GM06990 (cell line): ENCODE results near the gene SPON2.

Experiments
- DNase-seq: peaks from one replicate; pipeline ENCODE4 v3.0.0-alpha.2; 2011; ENCODE audit not compliant: insufficient read length; ENCODE audit errors: extremely low read depth
- H3K27me3 ChIP-seq: replicated peaks from 2 replicates; pipeline ENCODE4 v1.6.0; 2011; ENCODE audit warnings: low read length; ENCODE audit not compliant: control insufficient read depth, insufficient read depth
- H3K36me3 ChIP-seq: 2 replicates; pipeline ENCODE4 v1.5.1; 2011; ENCODE audit warnings: low read length; ENCODE audit not compliant: control insufficient read depth, insufficient read depth
- H3K4me3 ChIP-seq: replicated peaks from 2 replicates; pipeline ENCODE4 v1.5.1; 2011; ENCODE audit warnings: low read depth, mild to moderate bottlenecking, control low read depth, low read length
- TF ChIP-seq, protein P1 (sequence below): IDR thresholded peaks from 2 replicates; pipeline ENCODE4 v1.5.1; 2011; ENCODE audit warnings: low read length, control low read depth, mild to moderate bottlenecking, inconsistent platforms; ENCODE audit not compliant: insufficient read depth, poor library complexity, severe bottlenecking

The SPON2 gene

DNA sequence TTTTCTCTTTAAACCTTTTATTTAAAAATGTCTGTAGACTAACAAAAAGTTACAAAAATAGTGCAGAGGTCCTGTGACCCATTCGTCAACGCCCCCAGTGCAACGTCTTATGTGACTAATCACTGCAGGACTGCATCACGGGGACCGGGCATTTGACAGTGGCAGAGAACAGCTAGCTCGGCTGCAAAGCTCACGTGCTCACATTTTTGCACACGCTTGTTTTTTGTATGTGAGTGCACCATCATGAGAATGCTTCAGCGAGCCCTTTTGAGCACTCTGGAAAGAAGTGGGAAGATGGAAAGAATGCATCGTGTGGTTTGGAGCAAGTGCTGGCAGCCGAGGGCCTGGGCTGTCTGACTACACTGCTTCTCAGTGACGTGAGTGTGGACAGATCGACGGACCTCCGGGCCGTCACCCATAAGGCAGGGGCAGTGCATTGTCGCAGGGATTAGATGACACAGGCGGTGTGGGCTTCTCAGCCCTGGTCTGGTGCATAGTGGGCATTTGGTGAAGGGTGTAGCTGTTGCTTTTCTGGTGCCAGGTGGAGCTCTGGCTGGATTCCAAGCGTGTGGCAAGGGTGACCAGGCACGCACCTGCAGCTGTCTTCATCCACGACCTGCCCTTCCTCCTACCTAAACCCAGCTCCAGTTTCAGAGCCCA lies 17.7 kb downstream of the SPON2 start:
- no peaks in the 10 kb centered on the region for H3K36me3 ChIP-seq
- peaks cover 3% of the 10 kb centered on the region; the same call in 1 of the 2 replicates for H3K27me3 ChIP-seq
- no peak overlapping the region for H3K4me3 ChIP-seq
- TF ChIP-seq, protein P1, sequence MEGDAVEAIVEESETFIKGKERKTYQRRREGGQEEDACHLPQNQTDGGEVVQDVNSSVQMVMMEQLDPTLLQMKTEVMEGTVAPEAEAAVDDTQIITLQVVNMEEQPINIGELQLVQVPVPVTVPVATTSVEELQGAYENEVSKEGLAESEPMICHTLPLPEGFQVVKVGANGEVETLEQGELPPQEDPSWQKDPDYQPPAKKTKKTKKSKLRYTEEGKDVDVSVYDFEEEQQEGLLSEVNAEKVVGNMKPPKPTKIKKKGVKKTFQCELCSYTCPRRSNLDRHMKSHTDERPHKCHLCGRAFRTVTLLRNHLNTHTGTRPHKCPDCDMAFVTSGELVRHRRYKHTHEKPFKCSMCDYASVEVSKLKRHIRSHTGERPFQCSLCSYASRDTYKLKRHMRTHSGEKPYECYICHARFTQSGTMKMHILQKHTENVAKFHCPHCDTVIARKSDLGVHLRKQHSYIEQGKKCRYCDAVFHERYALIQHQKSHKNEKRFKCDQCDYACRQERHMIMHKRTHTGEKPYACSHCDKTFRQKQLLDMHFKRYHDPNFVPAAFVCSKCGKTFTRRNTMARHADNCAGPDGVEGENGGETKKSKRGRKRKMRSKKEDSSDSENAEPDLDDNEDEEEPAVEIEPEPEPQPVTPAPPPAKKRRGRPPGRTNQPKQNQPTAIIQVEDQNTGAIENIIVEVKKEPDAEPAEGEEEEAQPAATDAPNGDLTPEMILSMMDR: no peak
- DNase-seq: no peak

DNA sequence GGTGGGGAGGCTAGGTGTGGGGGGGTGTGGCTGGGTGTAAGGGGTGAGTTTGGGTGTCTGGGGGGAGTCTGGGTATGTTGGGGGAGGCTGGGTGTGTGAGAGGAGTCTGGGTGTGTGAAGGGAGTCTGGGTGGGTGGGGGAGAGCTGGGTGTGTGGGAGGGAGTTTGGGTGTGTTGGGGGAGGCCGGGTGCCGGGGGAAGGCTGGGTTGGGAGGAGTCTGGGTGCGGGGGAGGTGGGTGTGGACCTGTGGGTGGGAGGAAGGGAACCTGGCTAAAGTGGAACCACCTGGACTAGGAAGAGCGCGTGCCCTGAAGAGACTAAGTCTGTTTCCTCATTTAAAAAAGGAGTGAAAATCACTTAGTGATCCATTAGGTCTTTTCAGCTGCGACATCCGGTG lies 18.3 kb downstream of the SPON2 start:
- TF ChIP-seq, protein P1: no peak
- no peaks in the 10 kb centered on the region for H3K36me3 ChIP-seq
- DNase-seq: no peak
- H3K27me3 ChIP-seq: peaks cover 3% of the 10 kb centered on the region; the same call in 1 of the 2 replicates
- H3K4me3 ChIP-seq: no peak overlapping the region

DNA sequence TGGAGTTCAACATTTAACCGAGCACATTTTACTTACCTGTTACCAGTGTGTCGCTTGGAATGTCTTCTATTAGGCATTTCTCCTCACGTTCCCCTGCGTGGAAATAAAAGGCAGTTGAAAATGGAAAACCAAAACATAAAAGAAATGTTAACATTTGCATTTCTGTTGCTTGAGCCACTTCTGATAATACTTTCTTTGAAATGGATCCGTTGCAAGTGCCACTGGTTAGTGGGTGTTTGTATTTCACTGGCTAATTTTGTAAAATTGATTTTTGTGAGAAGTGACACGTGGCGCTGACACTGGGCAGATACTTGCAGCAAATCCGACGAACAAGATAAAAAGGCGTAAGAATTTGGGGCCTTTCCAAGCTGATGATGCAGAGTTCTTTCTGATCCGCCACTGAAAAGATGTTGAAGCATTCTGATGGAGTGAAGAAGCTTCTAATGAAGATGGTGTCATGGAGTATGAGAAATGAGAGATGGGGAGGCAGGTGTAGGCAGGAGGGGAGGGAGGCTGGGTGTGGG lies 18.8 kb downstream of the SPON2 start:
- Histone ChIP-seq H3K4me3 (no peak overlapping the region), H3K27me3 (peaks cover 3% of the 10 kb centered on the region; the same call in 1 of the 2 replicates), H3K36me3 (no peaks in the 10 kb centered on the region)
- TF ChIP-seq, protein P1: no peak
- DNase-seq: no peak

DNA sequence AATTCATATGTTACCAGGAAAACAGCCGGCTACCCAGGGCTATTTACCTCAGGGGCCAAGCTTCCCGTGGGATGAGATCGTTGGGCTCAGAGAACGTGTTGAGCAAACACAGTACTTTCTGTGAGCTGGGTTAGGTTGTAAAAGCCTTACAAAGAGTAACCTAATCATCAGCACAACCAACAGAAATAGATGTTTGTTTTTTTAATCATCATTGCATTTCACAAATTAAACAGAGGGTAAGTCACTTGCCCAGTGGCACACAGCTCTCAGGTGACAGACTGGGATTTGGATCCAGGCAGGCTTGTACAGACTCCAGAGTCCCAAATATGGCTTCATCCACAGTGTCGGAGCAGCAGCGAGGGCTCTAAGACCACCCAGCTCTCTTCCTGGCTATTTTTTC lies 20.1 kb downstream of the SPON2 start:
- H3K36me3 ChIP-seq: no peaks in the 10 kb centered on the region
- no peak for DNase-seq
- peaks cover 3% of the 10 kb centered on the region; the same call in 1 of the 2 replicates for H3K27me3 ChIP-seq
- H3K4me3 ChIP-seq: no peak overlapping the region
- TF ChIP-seq, protein P1: no peak

DNA sequence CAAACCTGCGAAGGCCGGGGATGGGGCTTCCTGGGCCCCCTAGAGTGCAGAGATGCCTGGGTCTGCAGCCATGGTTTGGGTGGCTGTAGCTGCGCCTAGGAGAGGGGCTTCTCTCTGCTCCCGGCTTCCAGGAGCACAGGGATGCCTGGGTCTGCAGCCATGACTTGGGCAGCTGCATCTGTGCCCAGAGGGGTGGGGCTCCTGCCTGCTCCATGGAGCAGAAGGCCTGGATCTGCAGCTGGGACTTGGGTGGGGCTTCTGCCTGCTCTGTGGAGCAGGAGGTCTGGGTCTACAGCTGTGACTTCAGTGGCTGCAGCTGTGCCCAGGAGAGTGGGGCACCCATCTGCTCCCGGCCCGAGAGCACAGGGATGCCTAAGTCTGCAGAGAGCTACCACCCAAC lies 20.8 kb downstream of the SPON2 start:
- Histone ChIP-seq H3K4me3 (no peak overlapping the region), H3K36me3 (no peaks in the 10 kb centered on the region), H3K27me3 (peaks cover 3% of the 10 kb centered on the region; the same call in 1 of the 2 replicates)
- no peak for DNase-seq
- TF ChIP-seq, protein P1: no peak
